GM19467 (cell line): ENCODE measurements around the gene ZNF747.

ENCODE experiments used
- ATAC-seq: cut with Tn5 transposase; IDR thresholded peaks from one replicate; pipeline ENCODE4 v1.9.1; 2021; ENCODE audit warnings: mild to moderate bottlenecking, moderate library complexity; ENCODE audit not compliant: unreplicated experiment

Gene ZNF747

DNA sequence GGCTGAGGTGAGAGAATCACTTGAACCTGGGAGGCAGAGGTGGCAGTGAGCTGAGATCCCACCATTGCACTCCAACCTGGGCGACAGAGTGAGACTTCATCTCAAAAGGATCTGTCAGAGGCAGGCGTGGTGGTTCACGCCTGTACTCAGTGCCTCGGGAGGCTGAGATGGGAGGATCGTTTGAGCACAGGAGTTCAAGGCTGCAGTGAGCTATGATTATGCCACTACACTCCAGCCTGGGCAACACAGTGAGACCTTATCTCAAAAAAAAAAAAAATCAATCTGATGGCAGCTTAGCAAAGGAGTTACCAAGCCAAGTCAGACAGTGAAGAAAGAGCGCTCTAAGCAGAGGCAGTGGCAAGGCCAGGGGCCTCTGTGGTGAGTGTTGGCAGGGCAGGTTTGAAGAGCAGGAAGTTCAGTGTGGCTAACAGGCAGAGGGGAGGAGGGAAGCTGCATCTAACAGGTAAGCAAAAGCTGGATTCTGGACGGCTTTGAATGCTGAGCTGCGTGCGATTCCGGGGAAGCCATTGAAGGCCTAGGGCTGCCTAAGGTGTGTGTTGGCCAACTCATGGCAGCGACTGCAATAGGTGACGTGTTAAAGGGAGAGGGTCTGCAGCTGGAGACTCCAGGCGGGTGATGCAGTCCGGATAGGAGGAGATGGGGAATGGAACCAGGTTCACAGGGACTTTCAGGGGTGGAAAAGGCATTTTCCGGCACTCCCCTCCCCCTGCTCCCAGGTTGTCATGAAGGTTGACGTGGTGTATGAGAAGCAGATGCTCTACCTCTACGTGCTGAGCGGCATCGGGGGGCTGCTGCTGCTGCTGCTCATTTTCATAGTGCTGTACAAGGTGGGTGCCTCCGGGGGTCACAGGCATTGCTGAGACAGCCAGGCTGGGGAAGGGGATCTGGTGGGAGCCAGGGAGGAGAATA lies 15.3 kb downstream of the ZNF747 start:
- no peak for ATAC-seq

DNA sequence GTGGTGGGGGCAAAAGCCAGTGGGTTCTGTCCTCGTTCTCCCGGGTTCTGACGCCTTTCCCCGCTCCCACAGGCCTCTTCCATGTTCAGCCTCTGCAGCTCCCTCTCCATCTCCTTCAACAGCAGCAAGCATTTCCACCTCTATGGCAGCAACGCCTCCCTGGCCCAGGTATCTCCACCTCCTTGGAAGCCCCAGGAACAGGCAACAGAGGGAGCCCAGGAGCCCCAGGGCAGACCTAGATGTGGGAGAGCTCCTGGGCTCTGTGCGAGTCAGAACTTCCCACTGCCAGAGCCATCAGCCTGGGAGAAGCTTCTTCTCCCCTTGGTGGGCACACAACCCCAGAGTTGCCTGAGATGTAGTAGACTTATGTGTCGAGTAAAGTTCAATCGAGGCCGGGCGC lies 16.1 kb downstream of the ZNF747 start:
- no peak for ATAC-seq

DNA sequence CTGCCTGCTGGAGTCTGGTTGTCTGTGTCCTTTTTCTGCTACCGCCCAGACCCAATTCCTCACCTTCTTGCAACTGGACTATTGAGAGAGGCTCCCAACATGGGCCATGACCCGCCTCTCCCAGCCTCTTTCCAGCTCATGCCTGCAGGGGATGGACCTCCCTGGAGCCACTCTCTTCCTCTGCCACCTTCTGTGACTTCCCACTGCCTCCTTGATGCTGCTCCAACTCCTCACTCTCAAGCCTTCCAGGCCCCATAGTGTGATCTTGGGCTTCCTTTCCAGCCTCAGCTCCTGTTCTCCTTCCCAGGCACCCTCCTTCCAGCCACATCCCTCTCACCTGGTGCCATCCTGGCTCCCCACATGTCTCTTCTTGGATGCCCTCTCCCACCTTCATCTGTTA lies 19.4 kb downstream of the ZNF747 start:
- ATAC-seq: no peak

DNA sequence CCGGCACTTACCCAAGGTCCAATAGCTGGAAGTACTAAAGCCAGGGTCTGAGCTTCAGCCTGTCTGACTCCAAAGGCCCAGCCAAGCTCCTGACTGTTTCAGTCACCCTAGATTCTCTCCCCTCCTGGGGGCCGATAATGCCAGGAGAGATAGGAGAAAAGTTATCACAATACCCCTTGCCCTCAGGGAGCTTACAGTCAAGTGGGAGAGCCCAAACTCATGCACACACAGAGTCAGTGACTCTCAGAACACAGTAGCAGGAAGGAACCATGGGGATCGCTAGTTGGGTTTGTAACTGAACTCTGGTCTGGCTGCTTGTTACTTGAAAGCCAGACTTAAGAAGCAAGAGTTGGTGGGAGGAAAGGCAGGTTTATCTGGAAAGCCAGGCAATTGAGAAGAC lies 23.1 kb downstream of the ZNF747 start:
- ATAC-seq: no peak

DNA sequence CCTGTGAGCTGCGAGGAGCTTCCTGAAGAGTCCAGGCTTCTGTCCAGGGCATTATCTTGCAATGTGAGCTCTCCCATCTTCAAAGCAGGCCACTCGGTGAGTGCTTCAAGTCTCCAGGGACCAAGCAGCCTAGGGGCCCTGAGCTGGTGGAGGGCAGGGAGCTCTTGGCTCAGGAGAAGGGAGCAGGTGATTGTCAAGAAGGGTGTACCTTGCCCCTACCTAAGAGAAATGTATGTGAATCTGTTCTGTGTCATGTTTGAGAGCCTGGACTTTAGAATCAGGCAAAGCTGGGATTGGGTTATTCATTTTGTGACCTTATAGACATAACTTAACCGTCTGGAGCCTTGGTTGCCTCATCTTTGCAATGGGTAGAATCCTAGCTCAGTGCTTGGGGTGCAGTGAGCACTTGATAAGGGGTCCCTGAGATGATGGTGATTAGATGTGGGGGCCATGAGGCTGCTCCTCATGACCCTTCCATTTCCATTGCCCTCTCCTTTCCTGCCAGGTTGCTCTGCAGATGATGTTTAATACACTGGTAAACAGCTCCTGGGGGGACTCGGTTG lies 24.2 kb downstream of the ZNF747 start:
- ATAC-seq: no peak

DNA sequence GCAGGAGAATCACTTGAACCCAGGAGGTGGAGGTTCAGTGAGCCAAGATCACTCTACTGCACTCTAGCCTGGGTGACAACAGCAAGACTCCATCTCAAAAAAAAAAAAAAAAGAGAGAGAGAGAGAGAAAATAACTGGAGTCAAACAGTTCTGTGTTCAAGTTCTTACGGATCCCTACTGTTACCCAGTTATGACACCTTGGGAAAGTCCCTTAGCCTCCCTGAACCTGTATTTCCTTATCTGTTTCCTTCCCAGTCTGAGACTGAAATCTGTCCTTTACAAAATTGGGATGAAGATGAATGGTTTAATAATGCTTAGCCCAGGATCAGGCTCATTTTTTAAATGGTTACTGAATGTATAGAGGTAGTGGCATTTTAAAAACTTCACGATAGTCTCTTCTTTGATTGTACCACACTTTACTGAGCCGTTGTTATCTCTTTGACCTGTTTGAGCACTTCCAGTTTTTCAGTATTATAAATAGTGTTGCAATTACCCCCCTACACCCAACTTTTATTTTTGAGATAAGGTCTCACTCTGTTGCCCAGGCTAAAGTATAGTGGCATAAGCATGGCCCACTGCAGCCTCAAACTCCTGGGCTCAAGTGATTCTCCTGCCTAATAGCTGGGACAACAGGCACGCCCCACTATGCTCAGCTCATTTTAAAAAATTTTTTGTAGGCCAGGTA lies 25.4 kb downstream of the ZNF747 start:
- ATAC-seq: no peak

DNA sequence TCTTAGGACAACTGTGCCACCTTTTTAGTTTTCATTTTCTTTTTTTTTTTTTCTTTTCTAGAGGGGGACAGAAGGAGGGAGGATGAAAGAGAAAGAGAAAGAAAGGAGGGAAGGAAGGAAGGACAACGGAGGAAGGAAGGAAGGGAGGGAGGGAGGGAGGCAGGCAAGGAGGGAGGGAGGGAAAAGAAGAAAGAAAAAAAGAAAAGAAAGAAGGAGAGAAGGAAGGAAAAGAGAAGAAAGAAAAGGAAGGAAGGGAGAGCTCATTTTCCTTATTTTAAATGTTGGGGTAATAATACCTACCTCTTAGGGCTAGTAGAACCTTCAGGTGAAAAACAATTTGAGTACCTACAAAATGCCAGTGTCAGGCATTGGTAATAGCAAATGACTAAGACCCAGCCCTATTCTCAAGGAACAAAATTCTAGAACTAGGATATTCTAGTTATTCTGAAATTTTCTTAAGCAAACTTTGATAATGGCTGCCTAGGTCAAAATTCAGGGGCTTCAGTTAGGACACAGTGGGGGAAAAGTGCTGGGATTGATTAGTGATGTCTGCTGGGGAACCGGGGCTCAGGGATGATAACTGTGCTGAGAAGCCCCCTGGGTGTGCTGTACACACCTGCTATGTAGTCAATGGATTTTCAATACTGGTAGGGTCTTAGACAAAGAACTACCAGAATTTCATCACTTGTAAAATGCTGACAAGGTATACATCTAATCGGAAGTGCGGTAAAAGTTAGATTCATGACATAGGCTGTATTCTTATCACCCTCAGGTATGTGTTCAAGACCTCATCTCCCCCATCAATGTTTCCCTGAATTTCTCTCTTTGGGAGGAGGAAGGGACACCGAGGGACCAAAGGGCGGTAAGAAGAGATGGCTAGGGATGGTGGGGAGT lies 31.0 kb downstream of the ZNF747 start:
- ATAC-seq: no peak

DNA sequence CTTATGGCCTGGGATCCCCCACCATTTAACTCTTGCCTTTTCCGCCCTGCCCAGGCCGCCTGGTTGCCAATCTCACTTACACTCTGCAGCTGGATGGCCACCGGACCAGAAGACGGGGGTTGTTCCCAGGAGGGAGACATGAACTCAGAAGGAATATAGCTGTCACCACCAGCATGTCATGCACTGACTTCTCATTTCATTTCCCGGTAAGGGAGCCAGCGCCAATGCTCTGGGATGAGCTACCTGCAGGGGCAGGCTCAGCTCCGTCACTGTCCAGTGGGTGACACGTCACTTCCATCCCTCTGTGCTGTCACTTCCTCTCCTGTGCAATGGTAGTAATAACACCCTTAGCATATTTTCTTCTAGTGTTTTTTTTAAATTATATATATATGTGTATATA lies 35.4 kb downstream of the ZNF747 start:
- no peak for ATAC-seq

DNA sequence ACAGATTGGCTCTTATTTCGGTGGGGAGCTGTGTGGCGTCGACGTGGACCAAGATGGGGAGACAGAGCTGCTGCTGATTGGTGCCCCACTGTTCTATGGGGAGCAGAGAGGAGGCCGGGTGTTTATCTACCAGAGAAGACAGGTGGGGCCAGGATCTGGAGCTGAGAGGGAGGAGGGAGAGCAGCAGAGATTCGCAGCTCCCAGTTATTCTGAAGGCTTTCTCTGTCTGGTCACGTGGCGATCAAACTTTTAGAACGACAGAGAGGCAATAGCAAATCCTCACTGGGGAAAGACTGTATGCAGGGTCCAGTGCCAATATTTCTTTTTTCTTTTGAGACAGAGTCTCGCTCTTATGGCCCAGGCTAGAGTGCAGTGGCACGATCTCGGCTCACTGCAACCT lies 39.9 kb downstream of the ZNF747 start:
- ATAC-seq: no peak

DNA sequence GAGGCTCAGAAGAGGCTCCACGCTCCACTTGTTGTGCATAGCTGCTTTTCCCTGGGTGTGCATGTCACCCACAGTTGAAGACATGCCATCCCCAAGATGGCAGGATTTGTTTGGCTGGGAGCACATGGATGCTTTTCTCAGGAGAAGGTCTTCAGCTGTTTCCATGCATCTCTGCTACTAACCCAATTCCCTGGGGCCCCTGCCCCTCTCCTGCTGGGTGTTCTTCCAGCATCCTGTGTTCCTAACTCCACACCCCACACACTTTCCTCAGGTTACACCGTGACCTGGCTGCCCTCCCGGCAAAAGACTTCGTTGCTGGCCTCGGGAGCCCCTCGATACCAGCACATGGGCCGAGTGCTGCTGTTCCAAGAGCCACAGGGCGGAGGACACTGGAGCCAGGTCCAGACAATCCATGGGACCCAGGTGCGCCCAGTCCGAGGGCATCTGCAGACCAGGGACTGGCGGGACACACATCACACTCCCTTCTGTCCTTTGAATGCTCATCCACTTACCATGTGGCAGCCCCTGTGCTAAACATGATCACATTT lies 40.6 kb downstream of the ZNF747 start:
- no peak for ATAC-seq

DNA sequence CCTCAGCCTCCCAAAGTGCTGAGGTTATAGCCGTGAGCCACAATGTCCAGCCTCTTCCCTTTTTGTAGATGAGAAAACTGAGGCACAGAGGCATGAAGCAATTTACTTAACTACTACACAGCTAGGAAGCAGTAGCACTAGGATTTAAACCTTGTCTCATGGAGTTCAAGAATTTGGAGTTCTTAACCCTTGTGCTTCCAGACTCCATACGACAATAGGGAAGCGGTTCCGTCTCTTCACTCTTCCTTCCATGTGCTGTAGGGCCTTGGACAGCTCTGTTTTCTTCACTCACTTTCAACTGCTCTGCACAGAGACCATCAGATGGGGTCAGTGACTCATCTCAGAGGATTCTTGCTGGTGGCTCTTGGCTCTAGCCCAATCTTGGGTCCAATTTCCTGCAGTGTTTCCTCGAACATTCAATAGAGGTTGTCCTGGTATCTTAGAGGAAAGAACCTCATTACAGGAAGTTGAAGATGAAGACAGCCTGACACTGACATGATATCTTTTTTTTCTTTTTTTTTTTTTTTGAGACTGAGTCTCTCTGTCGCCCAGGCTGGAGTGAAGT lies 42.8 kb downstream of the ZNF747 start:
- no peak for ATAC-seq

DNA sequence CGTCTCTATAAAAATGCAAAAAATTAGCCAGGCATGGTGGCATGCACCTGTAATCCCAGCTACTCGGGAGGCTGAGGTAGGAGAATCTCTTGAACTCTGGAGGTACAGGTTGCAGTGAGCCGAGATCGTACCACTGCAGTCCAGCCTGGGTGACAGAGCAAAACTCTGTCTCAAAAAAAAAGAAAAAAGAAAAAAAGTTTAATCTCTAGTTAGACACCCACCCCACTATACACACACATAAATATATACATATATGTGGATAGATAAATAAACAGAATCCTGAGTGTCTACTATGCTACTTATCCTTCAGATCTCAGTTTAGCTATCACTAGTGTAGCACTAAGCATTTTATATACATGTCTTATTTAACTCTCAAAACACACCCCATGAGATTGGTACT lies 43.4 kb downstream of the ZNF747 start:
- no peak for ATAC-seq

DNA sequence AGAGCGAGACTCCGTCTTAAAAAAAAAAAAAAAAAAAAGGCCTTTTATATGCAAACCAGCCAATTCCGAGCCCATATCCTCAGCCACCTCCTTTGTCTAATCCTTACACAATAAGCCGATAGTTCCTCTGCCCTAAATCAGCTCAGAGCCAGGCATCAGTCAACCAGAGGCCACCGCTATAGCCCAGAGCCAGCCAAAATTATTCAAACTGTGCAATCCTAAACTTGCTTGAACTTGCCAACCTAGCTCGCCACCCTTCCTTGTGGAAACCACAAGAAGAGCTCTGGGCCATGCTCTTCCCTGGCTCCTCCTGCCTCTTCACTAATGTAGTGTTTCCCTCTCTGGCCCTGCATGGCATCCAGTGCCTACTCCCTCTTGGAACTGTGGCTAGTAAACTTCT lies 44.4 kb downstream of the ZNF747 start:
- no peak for ATAC-seq

DNA sequence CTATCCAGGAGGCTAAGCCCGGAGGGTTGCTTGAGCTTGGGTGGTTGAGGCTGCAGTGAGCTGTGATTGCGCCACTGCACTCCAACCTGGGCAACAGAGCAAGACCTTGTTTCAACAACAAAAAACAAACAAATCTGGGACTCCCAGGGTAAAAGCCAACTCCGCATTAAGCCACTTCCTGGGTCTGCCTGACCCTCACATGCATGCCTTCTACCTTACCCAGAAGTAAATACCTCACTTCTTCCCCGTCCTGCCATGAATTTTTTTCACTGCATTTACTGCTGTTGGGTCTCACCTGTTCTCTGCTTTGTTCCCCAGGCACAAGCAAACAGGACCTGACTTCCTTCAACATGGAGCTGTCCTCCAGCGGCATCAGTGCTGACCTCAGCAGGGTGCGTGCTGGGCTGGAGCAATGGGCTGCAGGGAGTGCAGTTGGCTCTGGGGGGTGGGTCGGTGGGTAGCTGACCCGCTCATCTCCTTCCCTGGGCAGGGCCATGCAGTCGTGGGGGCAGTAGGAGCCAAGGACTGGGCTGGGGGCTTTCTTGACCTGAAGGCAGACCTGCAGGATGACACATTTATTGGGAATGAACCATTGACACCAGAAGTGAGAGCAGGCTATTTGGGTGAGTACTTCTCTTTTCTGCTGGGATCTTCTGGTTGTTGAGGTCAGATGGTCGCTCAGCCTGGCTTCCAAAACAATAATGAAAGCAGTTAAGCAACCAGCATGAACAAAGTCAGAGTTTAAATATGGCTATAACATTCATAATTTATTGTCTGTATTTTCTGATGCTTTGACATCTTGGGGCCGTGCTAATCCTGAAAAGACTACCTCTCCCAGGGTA lies 45.7 kb downstream of the ZNF747 start:
- no peak for ATAC-seq

DNA sequence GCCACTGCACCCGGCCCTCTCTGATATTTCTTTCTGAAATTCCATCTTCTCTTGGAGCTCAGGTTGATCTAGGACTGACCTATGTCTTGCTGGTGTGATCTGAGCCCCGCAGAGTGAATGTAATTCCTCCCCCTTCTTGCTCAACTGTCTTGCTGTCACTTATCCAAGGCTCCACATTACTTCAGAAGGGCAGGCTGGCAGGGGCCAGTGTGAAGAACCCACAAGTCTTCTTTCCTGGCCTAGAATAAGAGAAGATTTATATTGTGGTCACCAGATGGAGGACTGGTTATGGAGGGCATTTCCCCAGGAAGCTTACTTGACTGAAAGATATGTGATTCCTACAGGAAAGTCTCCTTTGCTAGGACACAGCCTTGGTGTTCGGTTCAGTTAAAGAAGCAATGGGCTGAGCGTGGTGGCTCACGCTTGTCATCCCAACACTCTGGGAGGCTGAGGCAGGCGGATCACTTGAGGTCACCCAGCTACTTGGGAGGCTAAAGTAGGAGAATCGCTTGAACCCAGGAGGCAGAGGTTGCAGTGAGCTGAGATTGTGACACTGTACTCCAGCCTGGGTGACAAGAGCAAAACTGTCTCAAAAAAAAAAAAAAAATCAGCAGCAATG lies 48.7 kb downstream of the ZNF747 start:
- no peak for ATAC-seq

DNA sequence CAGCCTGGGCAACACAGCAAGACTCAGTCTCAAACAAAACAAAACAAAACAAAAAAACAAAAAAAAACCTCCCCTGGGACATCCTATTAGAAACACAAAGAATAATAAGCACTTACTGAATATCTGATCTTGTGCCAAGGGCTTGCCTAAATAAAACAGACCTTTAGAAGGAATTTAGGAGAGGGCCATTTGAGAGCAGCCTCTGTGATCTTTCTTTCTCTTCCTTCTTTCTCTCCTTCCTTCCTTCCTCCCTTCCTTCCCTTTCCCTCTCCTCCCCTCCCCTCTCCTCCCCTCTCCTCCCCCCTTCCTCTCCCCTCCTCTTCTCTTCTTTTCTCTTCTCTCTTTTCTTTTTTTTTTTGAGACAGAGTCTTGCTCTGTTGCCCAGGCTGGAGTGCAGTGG lies 49.8 kb downstream of the ZNF747 start:
- ATAC-seq: no peak

DNA sequence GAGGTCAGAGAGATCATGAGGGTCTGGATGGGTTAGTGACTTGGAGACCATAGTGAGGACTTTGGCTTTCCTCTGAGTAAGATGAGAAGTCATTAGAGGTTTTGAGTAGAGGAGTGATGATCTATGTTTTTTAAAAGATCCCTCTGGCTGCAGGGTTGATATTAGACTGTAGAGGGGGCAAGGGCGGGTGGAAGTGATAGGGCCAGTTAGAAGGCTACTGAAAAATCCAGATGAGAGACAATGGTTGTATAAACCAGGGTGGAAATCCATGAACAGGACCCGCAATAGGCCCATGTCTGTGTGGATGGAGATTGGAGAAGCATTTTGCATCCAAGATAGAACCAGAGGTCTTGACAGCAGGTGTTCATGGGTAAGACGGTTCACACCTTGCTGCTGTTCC lies 52.3 kb downstream of the ZNF747 start:
- no peak for ATAC-seq

DNA sequence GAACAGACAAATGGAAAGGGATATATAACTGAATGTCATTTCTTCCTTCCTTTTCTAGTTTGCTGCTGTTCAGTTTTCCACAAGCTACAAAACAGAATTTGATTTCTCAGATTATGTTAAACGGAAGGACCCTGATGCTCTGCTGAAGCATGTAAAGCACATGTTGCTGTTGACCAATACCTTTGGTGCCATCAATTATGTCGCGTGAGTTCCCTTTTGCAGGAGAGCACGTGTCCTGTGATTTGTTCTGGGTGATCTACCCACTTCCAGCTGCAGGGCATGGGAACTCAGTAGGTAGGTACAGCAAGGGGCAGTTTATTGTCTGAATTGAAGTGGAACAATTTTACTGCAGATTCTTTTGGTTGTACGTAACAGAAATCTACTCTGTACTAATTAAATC lies 53.3 kb downstream of the ZNF747 start:
- no peak for ATAC-seq
